Measurements from ENCODE around the gene BNIP5.

Gene BNIP5

GRCh38 chr6:36320475-36320874, 16.2 kb downstream of the BNIP5 start:
- no peak overlapping the region for H3K9ac ChIP-seq (ENCODE audit: insufficient read length, low read depth)
- no peaks in the 10 kb centered on the region for H3K4me1 ChIP-seq (ENCODE audit: insufficient read depth, insufficient read length)
- TF ChIP-seq ZNF274 (IDR thresholded peaks at IDR 0.05; ENCODE audit: low read depth, low read length) (no peak), YY1 (IDR thresholded peaks at IDR 0.05; ENCODE audit: insufficient read depth, insufficient read length) (no peak), SUZ12 (IDR thresholded peaks at IDR 0.05; ENCODE audit: extremely low read depth, insufficient read depth, insufficient read length) (no peak)

GRCh38 chr6:36319821-36320220, 16.9 kb downstream of the BNIP5 start:
- Histone ChIP-seq H3K9ac (ENCODE audit: insufficient read length, low read depth) (no peak overlapping the region), H3K9me3 (ENCODE audit: insufficient read depth, low read length) (no peaks in the 10 kb centered on the region), H3K27me3 (ENCODE audit: insufficient read depth, insufficient read length) (no peaks in the 10 kb centered on the region), H3K36me3 (ENCODE audit: insufficient read depth, insufficient read length, low read length) (no peaks in the 10 kb centered on the region), H3K4me3 (ENCODE audit: insufficient read length, low read depth) (no peak overlapping the region), H3K4me1 (ENCODE audit: insufficient read depth, insufficient read length) (no peaks in the 10 kb centered on the region)
- DNase-seq (ENCODE audit: low read depth, low spot score): no peak
- TF ChIP-seq SUZ12 (IDR thresholded peaks at IDR 0.05; ENCODE audit: extremely low read depth, insufficient read depth, insufficient read length): no peak
- TF ChIP-seq YY1 (IDR thresholded peaks at IDR 0.05; ENCODE audit: insufficient read depth, insufficient read length): no peak
- no peak for TF ChIP-seq ZNF274 (IDR thresholded peaks at IDR 0.05; ENCODE audit: low read depth, low read length)

More at GRCh38 chr6:36320475-36320874, 16.2 kb downstream of the BNIP5 start:
- no peak overlapping the region for H3K4me3 ChIP-seq (ENCODE audit: insufficient read length, low read depth)
- no peaks in the 10 kb centered on the region for H3K36me3 ChIP-seq (ENCODE audit: insufficient read depth, insufficient read length, low read length)
- no peaks in the 10 kb centered on the region for H3K27me3 ChIP-seq (ENCODE audit: insufficient read depth, insufficient read length)
- no peak for DNase-seq (ENCODE audit: low read depth, low spot score)
- no peaks in the 10 kb centered on the region for H3K9me3 ChIP-seq (ENCODE audit: insufficient read depth, low read length)

GRCh38 chr6:36319436-36319762, 17.3 kb downstream of the BNIP5 start:
- H3K4me1 ChIP-seq (ENCODE audit: insufficient read depth, insufficient read length): no peaks in the 10 kb centered on the region
- TF ChIP-seq ZNF274 (IDR thresholded peaks at IDR 0.05; ENCODE audit: low read depth, low read length): no peak
- no peak for TF ChIP-seq YY1 (IDR thresholded peaks at IDR 0.05; ENCODE audit: insufficient read depth, insufficient read length)
- no peak for TF ChIP-seq SUZ12 (IDR thresholded peaks at IDR 0.05; ENCODE audit: extremely low read depth, insufficient read depth, insufficient read length)
- no peaks in the 10 kb centered on the region for H3K9me3 ChIP-seq (ENCODE audit: insufficient read depth, low read length)
- H3K4me3 ChIP-seq (ENCODE audit: insufficient read length, low read depth): no peak overlapping the region
- H3K27me3 ChIP-seq (ENCODE audit: insufficient read depth, insufficient read length): no peaks in the 10 kb centered on the region
- no peak for DNase-seq (ENCODE audit: low read depth, low spot score)
- no peak overlapping the region for H3K9ac ChIP-seq (ENCODE audit: insufficient read length, low read depth)
- no peaks in the 10 kb centered on the region for H3K36me3 ChIP-seq (ENCODE audit: insufficient read depth, insufficient read length, low read length)

GRCh38 chr6:36318690-36319435, 17.8 kb downstream of the BNIP5 start:
- Histone ChIP-seq H3K9me3 (ENCODE audit: insufficient read depth, low read length) (no peaks in the 10 kb centered on the region), H3K4me3 (ENCODE audit: insufficient read length, low read depth) (no peak overlapping the region), H3K4me1 (ENCODE audit: insufficient read depth, insufficient read length) (no peaks in the 10 kb centered on the region), H3K9ac (ENCODE audit: insufficient read length, low read depth) (no peak overlapping the region), H3K36me3 (ENCODE audit: insufficient read depth, insufficient read length, low read length) (no peaks in the 10 kb centered on the region), H3K27me3 (ENCODE audit: insufficient read depth, insufficient read length) (no peaks in the 10 kb centered on the region)
- TF ChIP-seq ZNF274 (IDR thresholded peaks at IDR 0.05; ENCODE audit: low read depth, low read length): no peak
- TF ChIP-seq YY1 (IDR thresholded peaks at IDR 0.05; ENCODE audit: insufficient read depth, insufficient read length): no peak
- no peak for TF ChIP-seq SUZ12 (IDR thresholded peaks at IDR 0.05; ENCODE audit: extremely low read depth, insufficient read depth, insufficient read length)
- no peak for DNase-seq (ENCODE audit: low read depth, low spot score)

- no peaks in the 10 kb centered on the region for H3K27me3 ChIP-seq (ENCODE audit: insufficient read depth, insufficient read length)
- no peaks in the 10 kb centered on the region for H3K9me3 ChIP-seq (ENCODE audit: insufficient read depth, low read length)
- no peak overlapping the region for H3K4me3 ChIP-seq (ENCODE audit: insufficient read length, low read depth)
- H3K4me1 ChIP-seq (ENCODE audit: insufficient read depth, insufficient read length): no peaks in the 10 kb centered on the region
- TF ChIP-seq ZNF274 (IDR thresholded peaks at IDR 0.05; ENCODE audit: low read depth, low read length) (no peak), SUZ12 (IDR thresholded peaks at IDR 0.05; ENCODE audit: extremely low read depth, insufficient read depth, insufficient read length) (no peak), YY1 (IDR thresholded peaks at IDR 0.05; ENCODE audit: insufficient read depth, insufficient read length) (no peak)
- no peaks in the 10 kb centered on the region for H3K36me3 ChIP-seq (ENCODE audit: insufficient read depth, insufficient read length, low read length)
- no peak for DNase-seq (ENCODE audit: low read depth, low spot score)
- H3K9ac ChIP-seq (ENCODE audit: insufficient read length, low read depth): no peak overlapping the region
Measured at GRCh38 chr6:36317623-36318022, 19.1 kb downstream of the BNIP5 start.

- H3K4me1 ChIP-seq (ENCODE audit: insufficient read depth, insufficient read length): no peaks in the 10 kb centered on the region
- no peak overlapping the region for H3K9ac ChIP-seq (ENCODE audit: insufficient read length, low read depth)
- no peak overlapping the region for H3K4me3 ChIP-seq (ENCODE audit: insufficient read length, low read depth)
- TF ChIP-seq ZNF274 (IDR thresholded peaks at IDR 0.05; ENCODE audit: low read depth, low read length) (no peak), SUZ12 (IDR thresholded peaks at IDR 0.05; ENCODE audit: extremely low read depth, insufficient read depth, insufficient read length) (no peak), YY1 (IDR thresholded peaks at IDR 0.05; ENCODE audit: insufficient read depth, insufficient read length) (no peak)
- H3K27me3 ChIP-seq (ENCODE audit: insufficient read depth, insufficient read length): no peaks in the 10 kb centered on the region
- no peak for DNase-seq (ENCODE audit: low read depth, low spot score)
- no peaks in the 10 kb centered on the region for H3K36me3 ChIP-seq (ENCODE audit: insufficient read depth, insufficient read length, low read length)
- H3K9me3 ChIP-seq (ENCODE audit: insufficient read depth, low read length): no peaks in the 10 kb centered on the region
Measured at GRCh38 chr6:36315921-36316320, 20.8 kb downstream of the BNIP5 start.

GRCh38 chr6:36314221-36315014, 22.3 kb downstream of the BNIP5 start:
- peak; percentile 36 for DNase-seq (ENCODE audit: low read depth, low spot score)
- TF ChIP-seq ZNF274 (IDR thresholded peaks at IDR 0.05; ENCODE audit: low read depth, low read length) (no peak), SUZ12 (IDR thresholded peaks at IDR 0.05; ENCODE audit: extremely low read depth, insufficient read depth, insufficient read length) (no peak), YY1 (IDR thresholded peaks at IDR 0.05; ENCODE audit: insufficient read depth, insufficient read length) (no peak)
- no peaks in the 10 kb centered on the region for H3K27me3 ChIP-seq (ENCODE audit: insufficient read depth, insufficient read length)
- H3K36me3 ChIP-seq (ENCODE audit: insufficient read depth, insufficient read length, low read length): no peaks in the 10 kb centered on the region
- no peak overlapping the region for H3K9ac ChIP-seq (ENCODE audit: insufficient read length, low read depth)
- H3K4me3 ChIP-seq (ENCODE audit: insufficient read length, low read depth): no peak overlapping the region
- H3K9me3 ChIP-seq (ENCODE audit: insufficient read depth, low read length): no peaks in the 10 kb centered on the region
- H3K4me1 ChIP-seq (ENCODE audit: insufficient read depth, insufficient read length): no peaks in the 10 kb centered on the region
